GM15510 (cell line): ENCODE data around the gene IL4.

ENCODE experiments used
- POLR2A ChIP-seq: IDR thresholded peaks from 3 replicates; pipeline ENCODE4 v1.6.1; 2011; ENCODE audit warnings: borderline replicate concordance; ENCODE audit not compliant: insufficient read length; ENCODE audit errors: extremely low read depth

IL4 gene

GRCh38 chr5:132653716-132654115 is 20.1 kb upstream of the IL4 start:
- TF ChIP-seq POLR2A: no peak

- no peak for TF ChIP-seq POLR2A
Observed at GRCh38 chr5:132655821-132656773, 17.7 kb upstream of the IL4 start.

GRCh38 chr5:132656774-132657355 is 16.9 kb upstream of the IL4 start:
- TF ChIP-seq POLR2A: no peak

GRCh38 chr5:132657676-132658380 is 16.0 kb upstream of the IL4 start, which contains the start of gene IL13:
Gene IL13, plus strand, starts transcription at chr5:132658173. Its CDS starts 14 bp downstream, at chr5:132658187.
- TF ChIP-seq POLR2A: no peak

GRCh38 chr5:132658381-132659302 is 15.1 kb upstream of the IL4 start:
- TF ChIP-seq POLR2A: no peak

- no peak for TF ChIP-seq POLR2A
Observed at GRCh38 chr5:132659598-132660493, 13.9 kb upstream of the IL4 start.

GRCh38 chr5:132661231-132662003 is 12.4 kb upstream of the IL4 start:
- no peak for TF ChIP-seq POLR2A

- TF ChIP-seq POLR2A: no peak
Observed at GRCh38 chr5:132662004-132662401, 11.8 kb upstream of the IL4 start.

- peak; percentile 42 for TF ChIP-seq POLR2A
Observed at GRCh38 chr5:132662925-132663770, 10.6 kb upstream of the IL4 start.

GRCh38 chr5:132663771-132664695 is 9.8 kb upstream of the IL4 start:
- TF ChIP-seq POLR2A: no peak
